Thymus (tissue), 11 donors: ENCODE results near the gene H6PD. TPM values are rescaled to one million over a fixed set of nuclear protein-coding genes. Genes with fewer than 3 reads are reported as not detected.

ENCODE experiments used
- DNase-seq, 9 donors: peaks; one replicate each; pipeline ENCODE4 v3.0.0-alpha.2; 2013; ENCODE audit warnings: low spot score in 9 of 9, low read depth in 6 of 9, missing footprints in 1 of 9
- H3K27ac ChIP-seq, 2 donors: one replicate each; pipeline ENCODE4 v1.5.1; 2013; ENCODE audit warnings: control low read depth in 1 of 2, low read depth in 1 of 2, low read length in 1 of 2, mild to moderate bottlenecking in 1 of 2, moderate library complexity in 1 of 2
- H3K27me3 ChIP-seq, 2 donors: one replicate each; pipeline ENCODE4 v1.5.1; 2013; ENCODE audit warnings: low read length in 1 of 2; ENCODE audit not compliant: control insufficient read depth in 2 of 2, insufficient read depth in 1 of 2
- H3K36me3 ChIP-seq, 2 donors: one replicate each; pipeline ENCODE4 v1.5.1; 2013; ENCODE audit warnings: low read length in 1 of 2, mild to moderate bottlenecking in 1 of 2, moderate library complexity in 1 of 2; ENCODE audit not compliant: control insufficient read depth in 2 of 2, insufficient read depth in 2 of 2
- H3K4me1 ChIP-seq, 2 donors: one replicate each; pipeline ENCODE4 v1.5.1; 2013; ENCODE audit warnings: low read length in 2 of 2; ENCODE audit not compliant: control insufficient read depth in 2 of 2, insufficient read depth in 2 of 2
- H3K4me3 ChIP-seq, 2 donors: one replicate each; pipeline ENCODE4 v1.5.1; 2013; ENCODE audit warnings: low read length in 2 of 2, control low read depth in 1 of 2, mild to moderate bottlenecking in 1 of 2
- H3K9me3 ChIP-seq, 2 donors: one replicate each; pipeline ENCODE4 v1.5.1; 2013; ENCODE audit warnings: low read length in 1 of 2, mild to moderate bottlenecking in 1 of 2; ENCODE audit not compliant: control insufficient read depth in 2 of 2, insufficient read depth in 1 of 2
- WGBS: extraction: QIAGEN DNeasy Blood & Tissue Kit; methylation state at CpG from one replicate; pipeline ENCODE4 v1.1.7; 2013; 5-methylcytosine and 5-hydroxymethylcytosine counted together
- polyA plus RNA-seq: library from polyadenylated mRNA; stranded (reverse); fragments of 200-250 nt; gene quantifications from one replicate; pipeline ENCODE4 v1.2.3, GENCODE V29; 2013
- total RNA-seq: library from RNA; stranded (reverse); fragments of 120-200 nt; gene quantifications from one replicate; pipeline ENCODE4 v1.2.4, GENCODE V29; 2013
- donor health status: healthy.

Gene H6PD
- total and polyA plus RNA-seq, 2 donors, result 8.8 to 18.6 TPM

DNA sequence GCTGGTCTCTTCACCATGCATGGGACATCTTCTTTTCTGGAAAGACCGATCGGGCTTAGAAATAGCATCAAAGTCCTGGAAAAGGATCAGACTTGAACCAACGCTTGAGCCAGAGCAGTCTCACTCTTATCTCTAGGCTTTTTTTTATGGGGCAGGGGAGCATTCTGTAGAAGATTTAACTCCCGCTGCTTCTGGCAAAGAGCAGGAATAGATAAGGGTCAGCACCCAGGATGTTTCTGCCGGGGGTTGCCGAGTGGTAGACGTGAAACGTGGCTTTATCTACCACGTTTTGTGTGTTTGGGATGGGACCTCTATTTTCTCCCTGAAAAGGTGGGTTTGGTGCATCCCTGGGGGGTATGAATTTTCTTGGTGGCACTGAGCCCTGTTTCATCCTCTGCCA lies 76.9 kb downstream of the H6PD start:
- WGBS, result 97% methylated on average over 9 of the region's 9 CpGs
- no peak overlapping the region for H3K27ac ChIP-seq

DNA sequence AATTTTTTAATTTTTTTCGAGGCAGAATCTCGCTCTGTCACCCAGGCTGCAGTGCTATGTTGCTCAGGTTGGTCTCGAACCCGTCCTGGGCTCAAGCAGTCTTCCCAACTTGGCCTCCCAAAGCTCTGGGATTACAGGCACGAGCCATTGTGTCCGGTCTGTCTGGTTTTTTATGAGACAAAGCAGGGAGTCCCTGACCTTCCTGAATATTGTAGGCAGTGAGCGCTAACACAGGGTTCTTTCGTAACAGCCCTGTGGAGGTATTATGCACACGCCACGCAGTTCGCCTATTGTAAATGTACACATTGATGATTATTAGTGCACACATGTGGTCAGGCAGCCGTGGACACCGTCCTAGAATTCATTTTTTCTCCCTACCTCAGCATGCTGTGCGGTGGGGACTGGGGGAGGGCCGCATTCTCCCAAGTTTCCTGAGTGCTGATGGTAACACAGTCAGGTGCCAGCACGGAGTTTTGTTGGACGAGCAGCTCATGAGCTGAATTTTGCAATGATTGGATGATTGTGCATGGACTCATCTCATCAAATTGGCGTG lies 77.7 kb downstream of the H6PD start:
- no peaks in the 10 kb centered on the region for H3K36me3 ChIP-seq
- no peak overlapping the region for H3K27ac ChIP-seq
- no peaks in the 10 kb centered on the region for H3K27me3 ChIP-seq
- H3K9me3 ChIP-seq, result peaks cover 0 to 6% of the 10 kb centered on the region in 2 donors
- no peak for DNase-seq
- no peak overlapping the region for H3K4me3 ChIP-seq
- peaks cover 20 to 32% of the 10 kb centered on the region in 2 donors for H3K4me1 ChIP-seq
- 98% methylated on average over 18 of the region's 18 CpGs for WGBS

More for the DNA sequence above, 76.9 kb downstream of the H6PD start:
- DNase-seq, result no peak
- H3K9me3 ChIP-seq, result peaks cover 0 to 6% of the 10 kb centered on the region in 2 donors
- H3K4me3 ChIP-seq, result no peak overlapping the region
- H3K4me1 ChIP-seq, result peaks cover 20 to 32% of the 10 kb centered on the region in 2 donors
- H3K36me3 ChIP-seq, result no peaks in the 10 kb centered on the region
- H3K27me3 ChIP-seq, result no peaks in the 10 kb centered on the region

GRCh38 chr1:9313576-9313975 lies 79.0 kb downstream of the H6PD start:
- peaks cover 24 to 34% of the 10 kb centered on the region in 2 donors for H3K4me1 ChIP-seq
- H3K27me3 ChIP-seq, result no peaks in the 10 kb centered on the region
- no peaks in the 10 kb centered on the region for H3K36me3 ChIP-seq
- no peak overlapping the region for H3K4me3 ChIP-seq
- H3K9me3 ChIP-seq, result peaks cover 0 to 6% of the 10 kb centered on the region in 2 donors
- no peak for DNase-seq
- 97% methylated on average over 11 of the region's 11 CpGs for WGBS
- no peak overlapping the region for H3K27ac ChIP-seq

- H3K36me3 ChIP-seq, result no peaks in the 10 kb centered on the region
- H3K4me1 ChIP-seq, result peaks cover 24 to 29% of the 10 kb centered on the region in 2 donors
- no peak for DNase-seq
- no peak overlapping the region for H3K27ac ChIP-seq
- no peak overlapping the region for H3K4me3 ChIP-seq
- 84% methylated on average over 8 of the region's 8 CpGs for WGBS
- no peaks in the 10 kb centered on the region for H3K27me3 ChIP-seq
- H3K9me3 ChIP-seq, result peaks cover 0 to 6% of the 10 kb centered on the region in 2 donors
Observed at GRCh38 chr1:9314111-9314510, 79.5 kb downstream of the H6PD start.

- no peak for DNase-seq
- Histone ChIP-seq H3K27ac (no peak overlapping the region), H3K4me3 (no peak overlapping the region), H3K27me3 (no peaks in the 10 kb centered on the region), H3K4me1 (peaks cover 21 to 29% of the 10 kb centered on the region in 2 donors), H3K36me3 (no peaks in the 10 kb centered on the region), H3K9me3 (peaks cover 0 to 6% of the 10 kb centered on the region in 2 donors)
- WGBS, result 82% methylated on average over 11 of the region's 11 CpGs
Observed at GRCh38 chr1:9314711-9315379, 80.3 kb downstream of the H6PD start.

DNA sequence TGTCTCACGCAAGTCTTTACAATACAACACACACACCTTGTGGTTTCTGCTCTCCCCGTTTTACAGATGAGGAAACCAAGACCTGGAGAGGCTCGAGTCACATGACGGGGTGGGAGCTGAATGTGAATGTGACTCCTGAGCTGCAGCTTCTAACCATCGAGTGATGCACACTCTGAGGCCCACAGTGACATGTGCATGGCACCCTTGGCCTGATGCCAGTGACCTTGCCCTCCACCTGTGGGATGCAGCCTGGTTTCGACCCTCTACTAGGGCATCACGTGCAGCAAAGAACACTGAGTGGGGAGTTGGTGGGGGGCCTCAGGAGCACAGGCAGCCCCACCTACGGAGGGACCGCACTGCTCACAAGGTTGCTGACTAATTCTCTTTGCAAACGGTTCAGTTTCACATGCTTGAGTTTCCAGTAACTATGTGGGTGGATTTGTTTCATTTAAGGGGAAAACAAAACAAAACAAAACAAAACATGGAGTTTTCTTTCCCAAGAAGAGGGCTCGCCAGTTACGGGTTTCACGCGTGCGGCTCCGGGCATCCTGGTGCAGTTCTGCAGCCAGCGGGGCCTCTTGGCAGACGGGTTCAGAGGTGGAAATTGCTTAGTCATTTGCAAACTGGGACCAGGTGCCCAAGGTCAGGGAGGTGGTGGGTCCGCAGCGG lies 81.0 kb downstream of the H6PD start:
- H3K27me3 ChIP-seq, result no peaks in the 10 kb centered on the region
- no peak for DNase-seq
- H3K27ac ChIP-seq, result no peak overlapping the region
- no peak overlapping the region for H3K4me3 ChIP-seq
- H3K4me1 ChIP-seq, result peaks cover 17 to 30% of the 10 kb centered on the region in 2 donors
- 53% methylated on average over 20 of the region's 20 CpGs for WGBS
- peaks cover 0 to 6% of the 10 kb centered on the region in 2 donors for H3K9me3 ChIP-seq
- H3K36me3 ChIP-seq, result no peaks in the 10 kb centered on the region

- no peak overlapping the region for H3K4me3 ChIP-seq
- no peak for DNase-seq
- no peaks in the 10 kb centered on the region for H3K36me3 ChIP-seq
- H3K4me1 ChIP-seq, result peaks cover 15 to 33% of the 10 kb centered on the region in 2 donors
- no peak overlapping the region for H3K27ac ChIP-seq
- no peaks in the 10 kb centered on the region for H3K27me3 ChIP-seq
- H3K9me3 ChIP-seq, result peaks cover 0 to 6% of the 10 kb centered on the region in 2 donors
- WGBS, result 66% methylated on average over 7 of the region's 7 CpGs
Observed at GRCh38 chr1:9316080-9316444, 81.5 kb downstream of the H6PD start.

GRCh38 chr1:9316512-9316911 lies 81.9 kb downstream of the H6PD start:
- H3K36me3 ChIP-seq, result no peaks in the 10 kb centered on the region
- no peak overlapping the region for H3K4me3 ChIP-seq
- 99% methylated on average over 24 of the region's 24 CpGs for WGBS
- DNase-seq, result no peak
- H3K9me3 ChIP-seq, result peaks cover 0 to 6% of the 10 kb centered on the region in 2 donors
- H3K27me3 ChIP-seq, result no peaks in the 10 kb centered on the region
- H3K27ac ChIP-seq, result no peak overlapping the region
- peaks cover 15 to 33% of the 10 kb centered on the region in 2 donors for H3K4me1 ChIP-seq

- WGBS, result 88% methylated on average over 7 of the region's 7 CpGs
Observed at GRCh38 chr1:9317072-9317471, 82.5 kb downstream of the H6PD start.

More at GRCh38 chr1:9317072-9317471, 82.5 kb downstream of the H6PD start:
- H3K9me3 ChIP-seq, result peaks cover 0 to 6% of the 10 kb centered on the region in 2 donors
- peaks cover 15 to 33% of the 10 kb centered on the region in 2 donors for H3K4me1 ChIP-seq
- H3K27ac ChIP-seq, result no peak overlapping the region
- no peak for DNase-seq
- H3K36me3 ChIP-seq, result no peaks in the 10 kb centered on the region
- no peak overlapping the region for H3K4me3 ChIP-seq
- H3K27me3 ChIP-seq, result no peaks in the 10 kb centered on the region
